GM12865 (cell line): ENCODE results near the gene SLC25A4.

ENCODE experiments used
- DNase-seq: peaks from one replicate; pipeline ENCODE4 v3.0.0; 2010; ENCODE audit warnings: low read depth
- H3K4me3 ChIP-seq: 2 replicates; pipeline ENCODE4 v1.5.1; 2011; ENCODE audit warnings: mild to moderate bottlenecking, low read depth, low read length, control low read depth
- CTCF ChIP-seq: IDR thresholded peaks from 2 replicates; pipeline ENCODE4 v1.5.1; 2011; ENCODE audit warnings: low read length, control low read depth, low read depth, inconsistent platforms; ENCODE audit not compliant: insufficient read depth; ENCODE audit errors: missing control alignments

SLC25A4 gene

GRCh38 chr4:185144601-185145240, 1.7 kb downstream of the SLC25A4 start:
- TF ChIP-seq CTCF, result no peak

GRCh38 chr4:185145572-185145971, 2.5 kb downstream of the SLC25A4 start:
- DNase-seq, result no peak
- no peak overlapping the region for H3K4me3 ChIP-seq
- TF ChIP-seq CTCF, result no peak

More at GRCh38 chr4:185144601-185145240, 1.7 kb downstream of the SLC25A4 start:
- DNase-seq, result no peak
- no peak overlapping the region for H3K4me3 ChIP-seq

GRCh38 chr4:185149392-185149791, 6.3 kb downstream of the SLC25A4 start:
- TF ChIP-seq CTCF, result no peak
- DNase-seq, result no peak
- no peak overlapping the region for H3K4me3 ChIP-seq

GRCh38 chr4:185151296-185151695, 8.2 kb downstream of the SLC25A4 start:
- no peak for TF ChIP-seq CTCF
- no peak overlapping the region for H3K4me3 ChIP-seq
- DNase-seq, result no peak

GRCh38 chr4:185165605-185166063, 22.6 kb downstream of the SLC25A4 start:
- peak; percentile 69 for DNase-seq
- no peak overlapping the region for H3K4me3 ChIP-seq
- TF ChIP-seq CTCF, result no peak

- no peak overlapping the region for H3K4me3 ChIP-seq
- no peak for DNase-seq
- no peak for TF ChIP-seq CTCF
Measured at GRCh38 chr4:185167234-185167633, 24.2 kb downstream of the SLC25A4 start.
